Cardiac muscle cell (in vitro differentiated cells and primary cell): ENCODE measurements around the gene SNX25. TPM values are rescaled to one million over a fixed set of nuclear protein-coding genes. Genes with fewer than 3 reads are reported as not detected.

Experiments
- DNase-seq, 2 donors: peaks; one replicate each; pipeline versions ENCODE4 v3.0.0 to v3.0.0-alpha.2; 2010 to 2017; ENCODE audit warnings: low read depth in 1 of 2, low spot score in 1 of 2
- H3K27ac ChIP-seq: fragments of 200-600 bp; sonication (generic); 2 replicates; pipeline ENCODE4 v1.5.1; 2016
- H3K27me3 ChIP-seq: fragments of 200-600 bp; sonication (generic); 2 replicates; pipeline ENCODE4 v1.6.0; 2016; ENCODE audit warnings: control low read depth
- H3K36me3 ChIP-seq: fragments of 200-600 bp; sonication (generic); 2 replicates; pipeline ENCODE4 v1.5.1; 2016; ENCODE audit warnings: control low read depth
- H3K4me1 ChIP-seq: fragments of 200-600 bp; sonication (generic); 2 replicates; pipeline ENCODE4 v1.8.1; 2017; ENCODE audit warnings: low read depth, mild to moderate bottlenecking, mixed run types
- H3K4me3 ChIP-seq: fragments of 200-600 bp; sonication (generic); 2 replicates; pipeline ENCODE4 v1.5.1; 2016; ENCODE audit warnings: mild to moderate bottlenecking
- H3K9me3 ChIP-seq: fragments of 200-600 bp; sonication (generic); 2 replicates; pipeline ENCODE4 v1.5.1; 2017; ENCODE audit warnings: low read depth, mild to moderate bottlenecking, control low read depth
- polyA plus RNA-seq: library from polyadenylated mRNA; unstranded; fragments of >200 nt; fragmentation: Nextera tagmentation; extraction: Ambion mirVana; gene quantifications from 2 replicates; pipeline ENCODE4 v1.2.1, GENCODE V29; 2016
- total RNA-seq: library from RNA; depleted of rRNA; stranded (reverse); fragments of >200 nt; gene quantifications from 2 replicates; pipeline ENCODE4 v1.2.3, GENCODE V29; 2016
- TF ChIP-seq, protein P1 (sequence below): IDR thresholded peaks from 2 replicates; pipeline ENCODE4 v1.5.1; 2012; ENCODE audit warnings: low read depth, mild to moderate bottlenecking, low read length

SNX25 gene
- total and polyA plus RNA-seq, 2 experiments from 2014 or later: 19.7 to 20.9 TPM

DNA sequence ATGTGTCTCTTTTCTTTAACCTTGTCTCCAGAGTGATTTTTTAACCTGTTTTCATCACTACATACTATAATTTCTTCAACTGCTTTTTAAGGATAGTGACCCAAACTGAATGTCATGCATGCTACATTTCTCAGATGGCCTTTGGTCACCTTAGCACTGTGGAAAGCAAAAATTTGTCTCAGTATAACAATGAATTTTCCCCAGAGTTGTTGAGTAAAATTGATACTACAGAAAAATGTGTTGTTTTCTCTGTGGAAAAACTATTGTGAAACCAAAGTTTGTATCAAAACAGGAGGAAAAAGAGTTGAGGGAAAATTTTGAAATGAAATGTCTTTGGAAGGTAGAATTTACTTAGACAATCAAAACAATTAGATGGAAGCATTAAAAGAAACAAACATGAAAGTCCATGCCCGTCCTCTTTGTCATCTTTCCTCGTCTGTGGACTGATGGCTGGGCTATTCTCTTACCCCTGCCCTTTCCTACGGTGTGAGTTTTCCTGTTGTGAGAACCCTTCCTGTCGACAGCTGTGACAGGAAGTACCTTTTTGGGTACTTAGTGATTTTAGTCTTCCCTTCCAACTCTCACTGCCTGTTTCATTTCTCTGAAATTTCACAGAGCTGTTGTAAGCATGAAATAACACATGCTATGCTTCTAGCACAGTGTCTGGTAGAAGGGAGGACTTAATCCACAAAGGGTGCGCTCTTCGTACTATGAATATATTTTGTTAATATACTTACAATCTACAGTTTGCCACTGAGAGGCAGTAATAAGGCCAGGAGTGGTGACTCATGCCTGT lies 135.5 kb downstream of the SNX25 start:
- Histone ChIP-seq H3K9me3 (no peaks in the 10 kb centered on the region), H3K27ac (no peak overlapping the region), H3K4me1 (no peaks in the 10 kb centered on the region), H3K36me3 (peaks cover 18% of the 10 kb centered on the region), H3K27me3 (no peaks in the 10 kb centered on the region), H3K4me3 (no peak overlapping the region)
- TF ChIP-seq, protein P1, sequence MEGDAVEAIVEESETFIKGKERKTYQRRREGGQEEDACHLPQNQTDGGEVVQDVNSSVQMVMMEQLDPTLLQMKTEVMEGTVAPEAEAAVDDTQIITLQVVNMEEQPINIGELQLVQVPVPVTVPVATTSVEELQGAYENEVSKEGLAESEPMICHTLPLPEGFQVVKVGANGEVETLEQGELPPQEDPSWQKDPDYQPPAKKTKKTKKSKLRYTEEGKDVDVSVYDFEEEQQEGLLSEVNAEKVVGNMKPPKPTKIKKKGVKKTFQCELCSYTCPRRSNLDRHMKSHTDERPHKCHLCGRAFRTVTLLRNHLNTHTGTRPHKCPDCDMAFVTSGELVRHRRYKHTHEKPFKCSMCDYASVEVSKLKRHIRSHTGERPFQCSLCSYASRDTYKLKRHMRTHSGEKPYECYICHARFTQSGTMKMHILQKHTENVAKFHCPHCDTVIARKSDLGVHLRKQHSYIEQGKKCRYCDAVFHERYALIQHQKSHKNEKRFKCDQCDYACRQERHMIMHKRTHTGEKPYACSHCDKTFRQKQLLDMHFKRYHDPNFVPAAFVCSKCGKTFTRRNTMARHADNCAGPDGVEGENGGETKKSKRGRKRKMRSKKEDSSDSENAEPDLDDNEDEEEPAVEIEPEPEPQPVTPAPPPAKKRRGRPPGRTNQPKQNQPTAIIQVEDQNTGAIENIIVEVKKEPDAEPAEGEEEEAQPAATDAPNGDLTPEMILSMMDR: no peak
- no peak for DNase-seq

DNA sequence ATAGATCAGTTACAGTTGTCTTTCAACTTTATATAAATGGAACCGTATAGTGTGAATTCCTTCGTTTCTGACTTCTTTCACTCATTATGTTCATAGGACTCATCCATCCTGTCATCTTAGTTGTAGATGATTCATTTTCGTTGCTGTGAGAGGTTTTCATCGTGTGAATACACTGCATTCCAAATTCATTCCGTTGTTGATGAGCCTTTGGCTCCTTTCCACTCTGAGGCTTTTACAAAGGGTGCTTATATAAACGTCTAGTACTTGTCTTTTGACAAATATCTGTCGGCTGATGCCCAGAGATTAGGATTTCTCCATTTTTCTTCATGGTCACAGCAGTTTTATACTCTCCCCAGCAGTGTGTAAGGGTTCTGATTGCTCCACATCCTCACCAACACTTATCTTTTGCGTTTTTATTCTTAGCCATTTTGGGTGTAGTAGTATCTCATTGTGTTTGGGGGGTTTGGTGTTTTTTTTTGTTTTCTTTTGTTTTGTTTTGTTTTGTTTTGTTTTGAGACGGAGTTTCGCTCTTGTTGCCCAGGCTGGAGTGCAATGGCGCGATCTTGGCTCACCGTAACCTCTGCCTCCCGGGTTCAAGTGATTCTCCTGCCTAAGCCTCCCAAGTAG lies 137.7 kb downstream of the SNX25 start:
- TF ChIP-seq, protein P1: no peak
- no peaks in the 10 kb centered on the region for H3K4me1 ChIP-seq
- no peak overlapping the region for H3K4me3 ChIP-seq
- H3K36me3 ChIP-seq: peaks cover 21% of the 10 kb centered on the region
- H3K9me3 ChIP-seq: no peaks in the 10 kb centered on the region
- no peaks in the 10 kb centered on the region for H3K27me3 ChIP-seq
- no peak overlapping the region for H3K27ac ChIP-seq
- DNase-seq: peak in 1 of 2 donors; percentile 20

DNA sequence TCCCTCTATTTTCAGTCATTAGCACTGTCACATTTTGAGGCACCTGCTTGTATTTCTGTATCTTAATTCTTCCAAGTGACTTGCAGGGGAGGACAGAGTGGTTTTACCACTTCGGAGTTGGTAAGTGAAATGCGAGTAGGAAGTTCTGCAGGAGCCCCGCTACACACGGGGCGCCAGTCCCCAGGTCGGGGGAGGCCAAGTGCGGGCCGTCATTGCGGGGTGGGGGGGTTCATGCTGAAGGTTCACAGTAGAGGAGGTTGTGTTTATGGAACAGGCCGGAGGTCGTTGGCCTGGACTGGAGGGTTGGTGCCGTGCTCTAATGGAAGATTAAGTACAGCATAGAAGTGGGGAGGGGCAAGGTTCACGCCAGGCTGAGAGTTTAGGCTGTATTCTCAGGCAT lies 142.3 kb downstream of the SNX25 start:
- H3K36me3 ChIP-seq: peaks cover 16% of the 10 kb centered on the region
- no peak for DNase-seq
- H3K27ac ChIP-seq: no peak overlapping the region
- no peaks in the 10 kb centered on the region for H3K27me3 ChIP-seq
- H3K4me3 ChIP-seq: no peak overlapping the region
- no peaks in the 10 kb centered on the region for H3K9me3 ChIP-seq
- TF ChIP-seq, protein P1: no peak
- no peaks in the 10 kb centered on the region for H3K4me1 ChIP-seq

DNA sequence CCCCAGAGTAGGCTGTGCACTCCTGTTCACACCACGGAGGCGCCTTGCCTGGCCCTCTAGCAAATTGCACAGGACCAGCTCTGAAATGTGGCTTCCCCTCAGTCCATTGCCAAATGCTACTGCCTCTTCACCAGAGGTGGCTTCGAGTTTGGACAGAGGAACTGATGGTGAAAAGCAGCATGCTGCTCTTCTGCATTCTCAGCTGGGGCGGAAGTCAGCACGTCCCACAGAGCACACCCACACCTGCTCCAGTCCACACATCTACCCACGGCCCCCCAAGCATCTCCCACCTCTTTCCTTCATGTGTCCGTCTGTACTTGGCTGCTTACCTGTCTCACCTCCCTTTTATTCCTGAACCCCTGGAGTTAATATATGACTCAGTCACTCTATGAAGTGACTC lies 142.8 kb downstream of the SNX25 start:
- Histone ChIP-seq H3K27ac (no peak overlapping the region), H3K27me3 (no peaks in the 10 kb centered on the region), H3K36me3 (peaks cover 10% of the 10 kb centered on the region), H3K9me3 (no peaks in the 10 kb centered on the region), H3K4me3 (no peak overlapping the region), H3K4me1 (no peaks in the 10 kb centered on the region)
- DNase-seq: no peak
- TF ChIP-seq, protein P1: no peak

DNA sequence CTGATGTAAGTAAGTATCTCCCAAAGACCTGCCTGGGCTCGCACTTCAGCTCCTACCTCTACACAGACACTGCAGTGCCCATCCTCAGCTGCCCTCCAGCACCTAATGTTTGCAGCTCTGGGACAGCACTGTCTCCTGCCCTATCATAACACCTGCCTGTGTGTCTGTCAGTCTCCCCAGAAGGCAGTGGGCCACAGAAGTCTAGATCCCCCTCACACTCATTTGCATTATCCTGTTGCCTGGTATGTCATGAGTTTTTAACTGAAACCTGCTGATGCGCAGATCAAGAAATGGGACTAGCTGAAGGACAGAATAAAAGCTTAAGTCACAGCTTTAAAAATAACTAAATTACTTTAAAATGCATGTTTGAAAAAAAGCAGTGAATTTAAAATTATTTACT lies 143.3 kb downstream of the SNX25 start:
- no peaks in the 10 kb centered on the region for H3K9me3 ChIP-seq
- peaks cover 8% of the 10 kb centered on the region for H3K36me3 ChIP-seq
- H3K27ac ChIP-seq: no peak overlapping the region
- no peak for DNase-seq
- TF ChIP-seq, protein P1: no peak
- H3K4me3 ChIP-seq: no peak overlapping the region
- H3K4me1 ChIP-seq: peaks cover 5% of the 10 kb centered on the region
- H3K27me3 ChIP-seq: no peaks in the 10 kb centered on the region
